ENCODE measurements around the gene MOV10L1.
"Not testable (repeated sequence)": the region's sequence is repeated elsewhere in the genome, so short reads cannot be mapped to it uniquely, and the experiment has no call there.

MOV10L1 gene

DNA sequence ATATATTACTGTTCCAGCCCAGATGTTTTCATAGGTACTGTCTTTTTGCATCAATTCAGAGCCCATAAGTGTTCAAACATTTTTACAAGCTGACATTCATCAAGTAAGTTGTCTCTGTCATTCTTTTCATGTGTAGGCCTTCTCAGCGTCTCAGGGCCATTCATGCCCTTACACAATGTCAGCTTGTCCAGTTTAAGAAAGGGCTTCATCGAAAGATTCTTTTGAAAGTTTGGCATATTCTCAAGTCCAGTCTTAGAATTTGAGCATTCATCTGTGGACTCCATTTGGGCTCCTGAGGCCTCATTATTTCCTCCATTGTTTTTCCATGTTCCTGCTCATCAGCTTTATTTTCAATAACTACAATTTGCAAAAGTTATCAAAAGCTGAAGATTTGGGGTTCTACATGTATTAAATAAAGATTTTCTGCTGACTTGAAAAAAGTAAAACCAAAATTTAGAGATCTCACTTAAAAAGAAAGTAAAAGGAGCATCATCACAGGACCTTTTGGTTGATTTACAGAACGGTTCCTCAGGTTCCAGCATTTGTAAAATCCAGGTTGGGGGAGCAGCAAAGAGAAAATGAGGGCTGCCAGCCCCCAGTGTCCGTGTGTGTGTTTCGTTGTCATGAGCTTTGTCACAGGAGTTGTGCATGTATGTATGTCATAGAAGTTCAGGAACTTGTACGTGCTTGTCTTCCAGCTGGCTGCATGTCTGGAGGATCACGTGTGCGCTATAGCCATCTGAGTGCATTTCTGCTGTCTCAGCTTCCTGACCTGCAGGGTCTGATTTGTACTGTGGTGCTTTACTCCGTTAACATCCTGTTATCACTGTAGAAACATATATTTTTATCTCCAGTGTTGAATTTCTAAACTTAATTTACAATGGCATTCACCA lies 15.6 kb downstream of the MOV10L1 start:
- DNase-seq = peak; percentile 55

DNA sequence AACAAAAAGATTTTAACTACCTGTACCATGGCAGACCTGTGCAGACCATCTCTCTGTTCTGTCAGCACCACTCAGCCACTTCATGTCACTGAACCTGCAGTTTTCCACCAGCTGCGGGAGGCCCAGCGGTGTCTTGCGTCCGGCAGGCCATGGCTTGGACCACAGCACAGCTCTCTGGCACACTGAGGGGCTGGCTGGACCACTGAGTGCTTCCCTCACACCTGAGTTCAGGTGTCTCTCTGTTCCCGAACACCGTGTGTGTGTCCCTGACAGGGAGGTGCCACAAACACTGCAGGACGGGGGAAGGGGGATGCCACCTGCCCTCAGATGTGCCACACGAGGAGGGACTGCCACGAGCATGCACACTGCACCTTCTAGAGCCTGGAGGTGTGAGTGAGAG lies 17.7 kb downstream of the MOV10L1 start:
- no peak for DNase-seq

DNA sequence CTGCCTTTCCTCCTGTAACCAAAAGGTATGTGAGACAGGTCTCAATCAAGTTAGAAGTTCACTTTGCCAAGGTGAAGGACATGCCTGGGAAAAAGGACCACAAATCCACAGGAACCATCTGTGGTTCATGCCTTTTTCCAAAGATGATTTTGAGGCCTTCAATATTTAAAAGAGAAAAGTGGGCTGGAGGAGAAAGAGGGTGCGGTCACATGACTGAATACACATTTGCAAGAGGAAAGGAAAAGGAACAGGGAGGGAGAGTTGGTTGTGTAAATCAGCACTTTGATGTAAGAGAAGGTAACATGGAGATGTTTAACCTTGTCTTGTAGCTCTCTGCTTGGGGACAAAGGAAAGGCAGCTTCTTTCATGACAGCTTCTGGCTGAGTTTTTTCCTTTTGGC lies 21.2 kb downstream of the MOV10L1 start:
- DNase-seq = no peak

DNA sequence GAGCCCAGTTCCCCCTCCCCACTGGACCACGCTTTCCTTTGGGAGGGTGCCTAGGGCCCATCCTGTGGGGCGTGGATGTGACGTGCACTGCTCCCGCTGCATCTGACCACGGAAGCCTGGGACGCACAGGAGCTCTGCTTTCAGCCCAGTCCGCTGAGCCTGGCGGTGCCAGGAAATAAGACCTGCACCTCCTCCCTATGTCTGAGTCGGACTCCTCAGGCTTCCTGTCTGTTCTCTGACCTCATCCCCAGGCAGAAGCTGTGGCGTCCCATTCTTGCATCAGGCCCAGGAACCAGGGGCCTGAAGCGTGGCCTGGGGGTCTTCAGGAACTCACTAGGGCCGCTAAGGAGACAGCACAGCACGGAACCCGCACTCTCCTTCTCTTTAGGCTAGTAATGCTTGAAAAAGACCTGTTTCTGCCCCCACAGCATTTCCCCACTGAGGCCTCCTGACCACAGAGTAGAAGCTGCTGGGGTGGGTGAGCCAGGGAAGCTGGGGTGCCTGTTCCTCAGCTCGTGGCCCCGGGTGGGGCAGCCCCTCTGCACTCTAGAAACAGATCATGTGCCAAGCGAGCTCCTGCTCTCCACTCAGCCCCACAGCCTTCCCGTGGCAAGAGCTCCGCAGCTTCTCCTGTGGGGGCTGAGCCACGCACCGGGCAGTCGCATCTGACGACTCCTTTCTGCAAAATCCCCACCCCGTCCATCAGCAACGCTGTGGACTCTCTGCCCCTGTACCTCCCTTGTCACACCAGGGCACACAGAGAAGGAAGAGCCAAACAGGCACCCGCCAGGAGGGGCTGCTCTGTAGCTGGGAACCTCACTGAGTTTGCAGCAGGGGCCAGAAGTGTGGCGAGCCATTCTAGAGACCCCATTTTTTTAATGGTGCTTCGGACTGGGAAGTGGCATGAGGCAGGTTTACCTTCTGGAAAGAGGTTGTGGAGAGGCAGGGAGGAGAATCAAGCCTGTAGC lies 22.6 kb downstream of the MOV10L1 start:
- peak; percentile 83 for DNase-seq

DNA sequence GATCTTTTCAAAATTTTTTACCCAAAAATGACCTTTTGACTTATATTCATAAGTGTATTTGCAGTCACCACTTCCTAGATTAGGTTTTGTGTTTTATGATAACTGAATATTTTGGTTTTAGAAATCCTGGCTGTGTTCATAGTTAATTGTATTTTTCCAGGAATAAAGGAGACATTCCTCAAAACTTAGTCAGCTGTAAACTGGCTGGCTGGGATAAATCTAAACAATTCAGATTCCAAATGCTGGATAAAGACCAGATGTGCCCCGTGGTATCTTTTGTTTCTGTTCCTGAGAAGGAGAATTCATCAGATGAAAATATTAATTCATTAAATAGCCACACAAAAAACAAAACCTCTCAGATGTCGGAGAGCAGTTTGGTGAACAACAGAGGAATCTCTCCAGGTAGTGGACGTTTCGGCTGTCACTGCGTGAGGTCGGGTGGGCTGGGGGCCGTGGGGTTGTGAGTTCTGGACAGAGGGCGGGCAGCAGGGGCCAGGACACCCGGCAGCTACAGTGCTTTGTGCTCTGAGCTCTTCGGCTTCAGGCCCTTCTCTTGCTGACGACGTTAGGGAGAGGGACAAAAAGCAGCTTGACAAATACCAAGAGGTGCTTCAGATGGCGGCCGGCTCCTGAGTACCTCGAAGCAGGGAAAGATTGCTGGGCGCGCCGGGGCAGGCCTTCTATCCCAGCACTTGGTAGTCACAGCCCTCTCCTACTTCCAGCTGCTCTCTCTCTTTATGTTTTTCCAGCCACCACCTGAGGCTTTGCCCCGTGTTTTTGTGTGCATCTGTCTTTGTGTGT lies 24.6 kb downstream of the MOV10L1 start:
- DNase-seq = peak; percentile 82

DNA sequence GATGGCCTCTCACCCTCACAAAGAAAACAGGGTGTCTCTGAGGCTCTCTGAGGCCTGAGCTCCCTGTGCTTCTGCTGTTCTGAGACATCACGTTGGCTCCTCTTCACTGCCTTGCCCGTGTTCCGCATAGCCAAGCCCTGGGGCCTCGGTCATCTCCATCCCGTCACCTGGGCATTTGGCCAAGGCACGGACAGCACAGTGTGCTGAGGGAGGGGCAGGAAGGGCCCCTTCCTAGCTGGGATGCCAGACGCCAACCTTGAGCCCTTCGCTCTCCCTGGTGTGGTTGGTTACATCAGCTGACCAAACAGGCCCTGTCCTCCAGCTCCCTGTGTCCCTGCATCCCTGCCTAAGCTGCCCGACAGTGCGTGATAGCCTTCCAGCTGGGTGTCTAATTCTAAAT lies 25.9 kb downstream of the MOV10L1 start:
- DNase-seq = no peak

DNA sequence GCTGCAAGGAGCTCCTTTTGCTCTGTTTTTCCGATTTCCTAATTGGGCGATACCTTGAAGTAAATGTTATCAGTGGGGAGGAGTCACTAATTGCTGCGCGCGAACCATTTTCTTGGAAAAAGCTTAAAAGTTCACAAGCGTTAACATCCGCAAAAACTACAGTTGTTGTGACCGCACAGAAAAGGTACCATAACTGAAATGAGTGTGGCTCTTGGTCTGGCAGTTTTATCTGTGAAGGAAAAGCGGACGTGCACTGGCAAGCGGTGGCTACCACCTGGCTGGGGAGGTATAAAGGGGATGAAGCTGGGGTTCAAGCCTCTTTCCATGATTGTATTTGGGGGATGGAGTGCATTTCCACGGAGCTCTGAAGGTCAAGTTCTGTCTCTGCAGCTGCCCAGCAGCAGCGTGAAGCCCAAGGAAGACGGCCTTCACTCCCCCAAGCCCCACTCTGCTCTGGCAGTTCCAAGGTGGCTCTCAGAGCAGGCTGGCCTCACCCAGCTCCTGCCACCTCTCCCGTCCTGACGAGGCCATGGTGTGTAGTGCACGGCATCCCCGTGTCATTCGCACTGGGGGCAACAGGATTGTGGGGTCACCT lies 27.5 kb downstream of the MOV10L1 start:
- no peak for DNase-seq

DNA sequence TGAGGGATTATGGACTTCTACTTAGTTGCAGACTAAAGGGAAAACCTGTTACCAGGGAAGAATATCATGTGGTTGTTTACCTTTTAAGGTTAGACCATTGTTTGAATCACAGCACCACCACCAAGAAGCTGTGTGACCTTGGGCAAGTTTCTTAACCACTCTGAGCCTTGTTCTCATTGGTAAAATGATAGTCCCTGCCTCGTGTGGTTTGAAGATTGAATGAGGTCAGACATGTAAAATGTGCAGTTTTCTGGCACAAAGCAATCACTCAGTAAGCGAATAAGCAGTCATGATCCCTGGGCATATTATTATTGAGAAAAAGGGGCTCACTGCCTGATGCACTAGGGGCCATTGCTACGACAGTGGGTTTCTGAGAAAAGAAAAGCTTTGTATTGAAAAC lies 28.3 kb downstream of the MOV10L1 start:
- DNase-seq = peak; percentile 22

DNA sequence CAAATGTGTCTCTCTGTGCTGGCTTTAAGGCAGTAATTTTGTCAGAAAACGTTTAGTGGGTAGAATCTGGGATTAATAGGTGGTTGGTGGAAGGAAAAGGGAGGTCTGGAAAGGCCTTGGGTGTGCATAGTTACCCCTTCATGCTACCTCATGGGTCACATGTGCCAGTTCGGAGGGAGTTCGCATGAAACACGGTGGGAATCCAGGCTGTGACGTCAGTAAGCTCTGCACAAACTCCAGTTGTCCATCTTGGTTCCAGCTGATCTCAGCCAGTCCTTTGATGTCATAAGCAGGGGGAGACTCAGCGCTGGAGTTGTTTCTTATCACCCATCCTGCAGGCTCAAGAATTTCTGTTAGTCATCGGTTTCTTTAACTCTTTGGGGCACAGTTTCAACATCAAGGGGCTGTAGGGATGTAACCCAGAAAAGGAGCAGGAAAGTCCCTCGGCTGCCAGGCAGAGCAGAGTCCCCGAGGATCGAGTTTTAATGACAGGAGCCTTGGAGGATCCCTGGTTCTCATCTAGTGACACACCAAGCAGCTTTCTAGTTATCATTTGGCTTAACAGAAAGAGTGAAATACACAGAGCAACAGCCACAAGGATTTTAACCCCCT lies 28.9 kb downstream of the MOV10L1 start:
- peak; percentile 77 for DNase-seq

DNA sequence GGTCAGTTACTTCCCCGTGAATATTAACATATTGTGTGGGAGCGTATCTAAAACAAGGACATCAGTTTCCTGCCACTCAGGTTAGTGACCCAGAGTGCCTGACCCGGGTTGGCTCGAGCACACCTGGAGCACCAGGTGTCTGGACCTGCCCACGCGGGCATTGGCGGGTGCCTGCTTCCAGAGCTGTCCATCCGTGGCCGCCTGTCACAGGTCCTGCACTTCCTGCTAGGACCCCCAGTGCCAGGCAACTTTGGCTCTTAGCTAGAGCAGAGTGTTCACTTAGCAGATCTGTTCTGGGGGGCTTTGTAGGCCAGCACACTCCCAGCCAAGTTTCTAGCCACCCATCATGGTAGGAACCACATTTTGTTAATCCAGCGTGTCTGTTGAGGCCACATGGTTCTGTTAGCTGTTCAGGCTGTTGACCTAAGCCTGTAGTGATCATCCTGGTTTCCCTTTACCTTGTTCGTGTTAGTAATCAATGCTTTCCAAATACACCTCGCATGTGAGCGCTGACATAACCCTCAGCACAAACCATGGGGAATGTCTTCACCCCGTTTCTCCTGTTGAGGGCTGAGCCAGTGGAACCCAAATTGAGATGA lies 29.5 kb downstream of the MOV10L1 start:
- no peak for DNase-seq

DNA sequence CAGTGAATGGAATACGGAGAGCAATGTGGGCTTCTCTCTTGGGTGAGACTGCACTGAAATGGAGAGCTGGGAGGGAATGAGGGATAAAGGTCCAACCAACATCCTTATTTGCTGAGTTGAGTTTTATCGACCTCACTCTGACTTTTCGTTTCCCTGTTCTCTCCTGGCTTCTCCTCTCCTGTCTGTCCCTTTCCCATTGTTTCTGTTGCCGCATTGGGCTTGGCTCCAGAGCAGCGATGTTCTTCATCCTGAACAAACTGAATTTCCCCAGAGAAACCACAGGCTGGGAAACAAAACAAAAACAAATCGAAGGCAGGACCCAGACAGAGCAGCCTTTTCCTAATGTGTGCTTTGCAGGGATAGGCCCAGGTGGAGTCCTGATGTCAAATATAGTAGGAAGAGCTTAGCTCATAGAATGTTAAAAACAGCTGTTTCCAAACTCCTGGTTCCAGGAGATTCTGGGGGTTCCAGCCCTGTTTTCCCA lies 30.0 kb downstream of the MOV10L1 start:
- no peak for DNase-seq

DNA sequence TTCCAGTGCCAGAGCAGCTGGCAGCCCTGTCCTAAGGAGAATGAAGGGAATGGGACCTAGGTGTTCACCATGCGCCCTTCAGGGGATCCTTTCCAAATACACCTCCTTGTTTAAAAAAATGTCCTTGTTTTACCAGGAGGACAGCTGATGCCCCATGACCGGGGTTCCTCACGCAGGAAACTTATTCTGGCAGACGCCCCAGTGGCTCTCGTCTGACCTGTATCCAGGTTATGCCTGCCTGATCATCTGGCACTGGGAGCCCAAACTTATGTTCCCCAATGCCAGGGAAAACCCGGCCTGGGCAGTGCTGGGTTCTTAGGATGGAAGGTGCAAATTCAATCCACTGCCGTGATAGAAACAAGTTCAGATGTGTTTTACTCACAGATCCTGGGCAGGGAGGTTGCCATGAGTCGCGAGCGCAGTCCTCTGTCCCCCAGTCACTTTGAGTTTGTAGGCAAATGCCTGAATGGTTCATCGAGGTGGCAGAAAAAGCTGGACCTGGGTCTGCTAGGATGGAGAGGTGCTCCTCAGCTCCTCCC lies 31.5 kb downstream of the MOV10L1 start:
- DNase-seq = no peak

DNA sequence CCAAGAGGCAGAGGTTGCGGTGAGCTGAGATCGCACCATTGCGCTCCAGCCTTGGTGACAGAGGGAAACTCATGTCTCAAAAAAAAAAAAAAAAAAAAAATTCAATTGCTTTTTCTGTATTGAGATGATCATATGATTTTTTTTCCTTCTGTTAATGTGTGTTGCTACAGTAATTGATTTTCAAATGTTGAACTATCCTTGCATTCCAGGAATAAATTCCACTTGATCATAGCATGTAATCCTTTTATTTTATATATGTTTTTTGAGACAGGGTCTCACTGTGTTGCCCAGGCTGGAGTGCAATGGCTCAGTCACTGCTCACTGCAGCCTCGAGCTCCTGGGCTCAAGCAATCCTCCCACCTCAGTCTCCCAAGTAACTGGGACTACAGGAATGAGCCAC lies 33.3 kb downstream of the MOV10L1 start:
- no peak for DNase-seq

DNA sequence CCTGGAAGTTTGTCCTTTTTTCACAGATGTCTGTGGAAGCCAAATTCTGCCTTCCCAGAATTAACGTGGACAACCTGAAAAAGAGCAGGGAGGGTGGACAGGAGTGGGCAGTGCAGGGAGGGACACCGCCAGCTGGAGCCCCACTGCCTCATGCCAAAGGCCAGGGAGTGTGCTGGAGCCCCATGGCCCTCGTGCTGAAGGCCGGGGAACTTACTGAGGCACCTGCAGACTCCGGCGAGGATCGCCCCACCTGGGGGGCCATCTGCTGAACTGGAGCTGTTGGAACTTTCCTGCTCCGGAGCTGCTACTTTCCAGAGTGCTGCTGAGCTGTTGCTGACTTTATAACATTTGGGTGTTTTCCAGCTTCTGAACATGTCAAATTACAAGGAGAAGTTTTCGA lies 35.2 kb downstream of the MOV10L1 start:
- no peak for DNase-seq

DNA sequence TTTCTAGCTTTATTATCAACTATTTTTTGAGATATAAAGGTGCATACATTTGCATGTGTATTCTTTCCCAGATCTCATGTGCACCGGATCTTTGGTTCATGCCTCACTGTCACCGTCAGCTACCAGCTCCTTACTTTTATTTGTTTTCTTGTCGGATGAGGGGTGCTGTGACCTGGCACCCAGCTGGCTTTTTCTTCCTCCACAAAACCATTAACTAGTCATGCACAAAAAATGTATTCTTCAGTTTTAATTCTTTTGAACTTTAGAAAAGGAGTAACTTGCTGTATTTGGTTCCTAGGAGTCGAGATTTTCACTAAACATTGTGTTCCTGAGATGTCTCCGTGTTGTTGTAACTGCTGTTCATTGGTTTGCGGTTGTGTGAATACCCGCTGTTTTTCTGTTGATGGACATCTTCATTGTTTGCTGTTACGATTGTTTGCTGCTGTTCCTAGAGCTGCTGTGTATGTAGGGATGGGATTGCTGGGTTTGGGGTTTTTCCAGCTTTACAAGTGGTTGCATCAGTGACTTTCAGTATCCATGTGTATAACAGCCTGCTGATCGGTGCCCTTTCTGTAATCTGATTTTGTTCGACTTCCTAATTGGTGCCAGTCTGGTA lies 39.4 kb downstream of the MOV10L1 start:
- DNase-seq = no peak

DNA sequence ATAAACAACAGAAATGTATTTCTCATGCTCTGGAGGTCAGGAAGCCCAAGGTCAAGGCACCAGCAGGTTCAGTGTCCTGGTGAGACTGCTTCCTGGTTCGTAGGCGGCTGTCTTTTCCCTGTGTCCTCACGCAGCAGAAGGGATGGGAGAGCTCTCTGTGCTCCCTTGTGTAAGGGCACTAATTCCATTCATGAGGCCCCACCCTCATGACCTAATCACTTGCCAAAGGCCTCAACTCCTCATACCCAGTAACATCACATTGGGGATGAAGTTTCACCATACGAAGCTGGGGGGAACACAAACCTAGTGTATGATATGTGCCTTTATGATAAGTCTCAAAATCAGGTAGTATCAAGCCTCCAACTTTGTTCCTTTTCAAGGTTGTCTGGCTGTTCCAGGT lies 42.1 kb downstream of the MOV10L1 start:
- DNase-seq = no peak

DNA sequence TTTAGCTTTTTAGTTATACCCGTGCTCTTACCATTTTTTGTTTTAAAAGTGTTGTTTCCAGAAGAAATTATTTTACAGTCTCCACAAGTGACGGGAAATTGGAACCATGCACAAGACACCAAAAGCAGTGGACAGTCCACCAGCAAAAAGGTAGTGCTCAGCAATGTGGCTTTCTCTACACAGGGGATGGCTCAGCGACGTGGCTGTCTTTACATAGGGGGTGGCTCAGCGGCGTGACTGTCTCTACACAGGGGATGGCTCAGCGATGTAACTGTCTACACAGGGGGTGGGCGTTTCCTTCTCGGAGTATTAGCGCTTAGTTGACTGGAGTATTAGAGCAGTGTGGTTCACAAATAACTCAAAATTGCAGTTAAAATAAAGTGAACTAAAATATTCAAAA lies 44.7 kb downstream of the MOV10L1 start:
- no peak for DNase-seq

DNA sequence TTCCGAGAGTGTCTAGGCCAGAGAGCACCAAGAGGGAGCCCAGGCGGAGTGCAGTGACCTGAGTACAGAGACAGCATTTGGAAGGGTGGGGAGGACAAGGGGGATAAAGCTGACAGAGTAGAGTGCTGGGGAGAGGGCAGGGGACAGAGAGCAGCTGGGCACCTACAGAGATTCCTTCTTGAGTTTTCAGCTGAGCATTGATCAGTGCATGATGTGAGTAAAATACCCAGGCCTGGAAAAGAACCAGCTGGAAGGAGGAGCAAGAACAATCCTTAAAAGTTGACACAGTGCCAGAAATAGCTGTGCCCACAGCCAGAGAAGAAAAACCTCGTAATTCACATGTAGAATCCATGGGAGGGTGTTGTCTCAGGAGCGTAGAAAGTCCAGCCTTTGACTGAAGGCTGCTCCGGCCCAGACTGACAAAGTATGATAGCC lies 46.8 kb downstream of the MOV10L1 start:
- DNase-seq = no peak

DNA sequence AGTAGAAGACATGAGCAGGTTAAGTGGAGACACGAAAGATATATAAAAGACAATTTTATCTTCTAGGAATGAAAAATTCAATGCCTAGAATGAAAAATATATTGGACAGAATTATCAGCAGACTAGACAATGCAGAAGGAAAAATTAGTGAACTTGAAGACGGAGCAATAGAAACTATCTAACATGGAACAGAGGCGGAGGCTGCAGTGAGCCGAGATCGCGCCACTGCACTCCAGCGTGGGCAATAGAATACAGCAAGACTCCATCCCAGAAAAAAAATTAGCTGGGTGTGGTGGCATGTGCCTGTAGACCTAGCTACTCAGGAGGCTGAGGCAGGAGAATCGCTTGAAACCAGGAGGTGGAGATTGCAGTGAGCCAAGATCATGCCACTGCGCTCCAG lies 47.5 kb downstream of the MOV10L1 start:
- not testable (repeated sequence) for DNase-seq

DNA sequence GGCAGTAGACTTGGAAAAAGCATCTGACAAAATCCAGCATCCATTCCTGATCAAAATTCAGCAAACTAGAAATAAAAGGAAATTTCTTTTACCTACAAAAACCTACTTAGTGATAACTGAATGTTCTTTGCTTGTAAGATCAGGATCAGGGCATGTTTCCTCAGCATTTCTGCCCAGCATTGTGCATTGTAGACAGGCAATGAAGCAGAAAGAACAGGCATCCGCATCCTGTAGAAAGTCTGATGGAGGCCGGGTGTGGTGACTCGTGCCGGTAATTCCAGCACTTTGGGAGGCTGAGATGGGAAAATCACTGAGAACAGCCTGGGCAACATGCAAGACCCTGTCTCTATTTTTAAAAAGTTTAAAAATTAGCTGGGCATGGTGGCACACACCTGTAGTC lies 48.2 kb downstream of the MOV10L1 start:
- DNase-seq = no peak
